GM11168 (cell line): ENCODE measurements around the gene LRCOL1.

ENCODE experiments used
- in situ Hi-C: fragments of 300-500 bp; cut with MboI; formaldehyde crosslinking; loops from one replicate; pipeline ENCODE4 v1.12.0; 2022; ENCODE audit warnings: low sequenced_read_pairs; ENCODE audit not compliant: unreplicated experiment

LRCOL1 gene

GRCh38 chr12:132586929-132587328 is 23.5 kb downstream of the LRCOL1 start:
- in situ Hi-C loops, result no loop called here

GRCh38 chr12:132585177-132585576 is 25.2 kb downstream of the LRCOL1 start:
- in situ Hi-C loops, result no loop called here

GRCh38 chr12:132584429-132584828 is 26.0 kb downstream of the LRCOL1 start:
- in situ Hi-C loops, result no loop called here

- in situ Hi-C loops, result no loop called here
Measured at GRCh38 chr12:132583736-132584135, 26.6 kb downstream of the LRCOL1 start.

- in situ Hi-C loops, result no loop called here
Measured at GRCh38 chr12:132583411-132583710, 27.0 kb downstream of the LRCOL1 start.

GRCh38 chr12:132582582-132583410 is 27.6 kb downstream of the LRCOL1 start:
- in situ Hi-C loops, result no loop called here

GRCh38 chr12:132582058-132582420 is 28.3 kb downstream of the LRCOL1 start:
- in situ Hi-C loops, result no loop called here

GRCh38 chr12:132581348-132582057 is 28.9 kb downstream of the LRCOL1 start:
- in situ Hi-C loops, result no loop called here

GRCh38 chr12:132580701-132581292 is 29.6 kb downstream of the LRCOL1 start:
- in situ Hi-C loops, result no loop called here

GRCh38 chr12:132579744-132580143 is 30.6 kb downstream of the LRCOL1 start:
- in situ Hi-C loops, result no loop called here

GRCh38 chr12:132578826-132579225 is 31.6 kb downstream of the LRCOL1 start:
- in situ Hi-C loops, result no loop called here

- in situ Hi-C loops, result no loop called here
Measured at GRCh38 chr12:132578118-132578517, 32.3 kb downstream of the LRCOL1 start.

- in situ Hi-C loops, result no loop called here
Measured at GRCh38 chr12:132577191-132577920, 33.0 kb downstream of the LRCOL1 start.

GRCh38 chr12:132576701-132577100 is 33.7 kb downstream of the LRCOL1 start:
- in situ Hi-C loops, result no loop called here

GRCh38 chr12:132575661-132576060 is 34.7 kb downstream of the LRCOL1 start:
- in situ Hi-C loops, result no loop called here

- in situ Hi-C loops, result no loop called here
Measured at GRCh38 chr12:132574271-132574996, 35.9 kb downstream of the LRCOL1 start.

GRCh38 chr12:132572801-132573760 is 37.3 kb downstream of the LRCOL1 start:
- in situ Hi-C loops, result no loop called here

GRCh38 chr12:132572106-132572505 is 38.3 kb downstream of the LRCOL1 start:
- in situ Hi-C loops, result no loop called here

- in situ Hi-C loops, result no loop called here
Measured at GRCh38 chr12:132571598-132571997, 38.8 kb downstream of the LRCOL1 start.
